GM19467 (cell line): Measurements from ENCODE around the gene MACF1.

Experiments used
- ATAC-seq: cut with Tn5 transposase; IDR thresholded peaks from one replicate; pipeline ENCODE4 v1.9.1; 2021; ENCODE audit warnings: mild to moderate bottlenecking, moderate library complexity; ENCODE audit not compliant: unreplicated experiment

MACF1 gene

GRCh38 chr1:39387452-39387851 lies 183.0 kb downstream of the MACF1 start:
- no peak for ATAC-seq

GRCh38 chr1:39391691-39392679 lies 187.5 kb downstream of the MACF1 start:
- ATAC-seq = no peak

- no peak for ATAC-seq
These were observed 188.5 kb downstream of the MACF1 start for GRCh38 chr1:39392851-39393573.

- no peak for ATAC-seq
These were observed 189.2 kb downstream of the MACF1 start for GRCh38 chr1:39393645-39394044.

- ATAC-seq = no peak
These were observed 189.6 kb downstream of the MACF1 start for GRCh38 chr1:39394059-39394458.

GRCh38 chr1:39394598-39394997 lies 190.1 kb downstream of the MACF1 start:
- no peak for ATAC-seq

GRCh38 chr1:39395357-39395831 lies 190.9 kb downstream of the MACF1 start:
- no peak for ATAC-seq

GRCh38 chr1:39396671-39397070 lies 192.2 kb downstream of the MACF1 start:
- ATAC-seq = no peak

GRCh38 chr1:39397487-39397886 lies 193.0 kb downstream of the MACF1 start:
- no peak for ATAC-seq

- ATAC-seq = no peak
These were observed 194.0 kb downstream of the MACF1 start for GRCh38 chr1:39398278-39399021.

GRCh38 chr1:39401106-39401505 lies 196.6 kb downstream of the MACF1 start:
- no peak for ATAC-seq

- no peak for ATAC-seq
These were observed 200.4 kb downstream of the MACF1 start for GRCh38 chr1:39404876-39405275.

GRCh38 chr1:39405358-39405757 lies 200.9 kb downstream of the MACF1 start:
- ATAC-seq = no peak

- ATAC-seq = no peak
These were observed 202.3 kb downstream of the MACF1 start for GRCh38 chr1:39406533-39407450.

GRCh38 chr1:39407510-39407895 lies 203.0 kb downstream of the MACF1 start:
- no peak for ATAC-seq

- ATAC-seq = no peak
These were observed 203.6 kb downstream of the MACF1 start for GRCh38 chr1:39407896-39408640.

GRCh38 chr1:39408641-39409054 lies 204.2 kb downstream of the MACF1 start:
- ATAC-seq = peak; percentile 68

GRCh38 chr1:39409055-39409816 lies 204.7 kb downstream of the MACF1 start:
- peak; percentile 1 for ATAC-seq
